ENCODE results near the gene ABCG2. TPM values are rescaled to one million over a fixed set of nuclear protein-coding genes. Genes with fewer than 3 reads are reported as not detected.

The ABCG2 gene
- total and polyA plus RNA-seq, 11 donors: 0.27 to 8.0 (median 2.7) TPM

DNA sequence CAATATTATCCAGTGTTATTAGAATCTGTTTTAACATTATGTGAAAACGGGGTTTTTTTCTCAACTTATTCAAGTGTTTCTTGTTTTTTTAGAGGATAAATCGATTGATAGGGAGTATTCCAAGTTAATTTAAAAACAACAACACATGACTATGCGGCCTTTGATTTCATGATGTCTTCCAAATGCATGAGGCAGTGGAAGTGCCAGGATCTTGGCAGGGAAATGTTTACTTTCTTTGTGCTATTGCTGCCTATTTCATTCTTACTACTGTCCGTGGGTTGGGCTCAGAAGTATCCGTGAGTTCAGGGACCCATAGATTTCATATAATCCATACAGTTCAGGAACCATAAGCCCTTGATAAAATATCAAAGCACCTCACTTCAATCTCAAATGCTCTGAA lies 64.6 kb downstream of the ABCG2 start:
- no peak for TF ChIP-seq POLR2A (IDR thresholded peaks at IDR 0.05)
- Histone ChIP-seq H3K9me3 (no peaks in the 10 kb centered on the region), H3K4me3 (no peak overlapping the region), H3K27me3 (no peaks in the 10 kb centered on the region), H3K36me3 (peaks cover 0 to 13% (median 0%) of the 10 kb centered on the region in 9 donors), H3K4me1 (peaks cover 0 to 13% (median 0%) of the 10 kb centered on the region in 12 donors), H3K27ac (no peak overlapping the region)
- DNase-seq: no peak
- intact Hi-C loops (cut with DNase I): no loop called here
- WGBS, 4 donors: 84 to 90% (median 88%) methylated on average over 5 of the region's 5 CpGs
- ATAC-seq: no peak

DNA sequence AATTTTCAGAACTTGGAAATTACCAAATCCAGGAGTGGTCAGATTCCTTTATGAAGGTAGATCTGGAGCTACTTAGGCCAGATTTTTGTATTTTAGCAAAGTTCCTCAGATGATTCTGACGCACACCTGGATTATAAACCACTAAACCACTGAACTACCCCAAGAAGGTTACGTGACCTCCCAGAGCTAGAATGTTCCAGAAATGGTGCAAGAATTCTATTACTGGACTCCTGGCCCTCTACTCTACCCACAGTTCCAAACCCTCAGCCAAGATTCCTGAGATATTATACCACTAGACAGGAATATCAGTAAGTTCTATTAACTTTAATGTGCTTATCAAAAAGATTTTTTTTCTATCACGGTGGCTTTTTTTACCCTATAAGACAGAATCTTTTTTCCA lies 67.1 kb downstream of the ABCG2 start:
- TF ChIP-seq, protein P1, sequence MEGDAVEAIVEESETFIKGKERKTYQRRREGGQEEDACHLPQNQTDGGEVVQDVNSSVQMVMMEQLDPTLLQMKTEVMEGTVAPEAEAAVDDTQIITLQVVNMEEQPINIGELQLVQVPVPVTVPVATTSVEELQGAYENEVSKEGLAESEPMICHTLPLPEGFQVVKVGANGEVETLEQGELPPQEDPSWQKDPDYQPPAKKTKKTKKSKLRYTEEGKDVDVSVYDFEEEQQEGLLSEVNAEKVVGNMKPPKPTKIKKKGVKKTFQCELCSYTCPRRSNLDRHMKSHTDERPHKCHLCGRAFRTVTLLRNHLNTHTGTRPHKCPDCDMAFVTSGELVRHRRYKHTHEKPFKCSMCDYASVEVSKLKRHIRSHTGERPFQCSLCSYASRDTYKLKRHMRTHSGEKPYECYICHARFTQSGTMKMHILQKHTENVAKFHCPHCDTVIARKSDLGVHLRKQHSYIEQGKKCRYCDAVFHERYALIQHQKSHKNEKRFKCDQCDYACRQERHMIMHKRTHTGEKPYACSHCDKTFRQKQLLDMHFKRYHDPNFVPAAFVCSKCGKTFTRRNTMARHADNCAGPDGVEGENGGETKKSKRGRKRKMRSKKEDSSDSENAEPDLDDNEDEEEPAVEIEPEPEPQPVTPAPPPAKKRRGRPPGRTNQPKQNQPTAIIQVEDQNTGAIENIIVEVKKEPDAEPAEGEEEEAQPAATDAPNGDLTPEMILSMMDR (IDR thresholded peaks at IDR 0.05): no peak
- TF ChIP-seq POLR2A (IDR thresholded peaks at IDR 0.05): no peak
- Histone ChIP-seq H3K27ac (no peak overlapping the region), H3K27me3 (no peaks in the 10 kb centered on the region), H3K4me3 (no peak overlapping the region), H3K4me1 (peaks cover 0 to 13% (median 0%) of the 10 kb centered on the region in 12 donors), H3K9me3 (no peaks in the 10 kb centered on the region), H3K36me3 (peaks cover 0 to 11% (median 0%) of the 10 kb centered on the region in 9 donors)
- intact Hi-C loops (cut with DNase I): no loop called here
- 73 to 81% (median 80%) methylated on average over 3 of the region's 3 CpGs for WGBS, 4 donors
- DNase-seq: no peak
- ATAC-seq: peak in 3 of 4 donors; percentile 48 to 54 (median 51)

DNA sequence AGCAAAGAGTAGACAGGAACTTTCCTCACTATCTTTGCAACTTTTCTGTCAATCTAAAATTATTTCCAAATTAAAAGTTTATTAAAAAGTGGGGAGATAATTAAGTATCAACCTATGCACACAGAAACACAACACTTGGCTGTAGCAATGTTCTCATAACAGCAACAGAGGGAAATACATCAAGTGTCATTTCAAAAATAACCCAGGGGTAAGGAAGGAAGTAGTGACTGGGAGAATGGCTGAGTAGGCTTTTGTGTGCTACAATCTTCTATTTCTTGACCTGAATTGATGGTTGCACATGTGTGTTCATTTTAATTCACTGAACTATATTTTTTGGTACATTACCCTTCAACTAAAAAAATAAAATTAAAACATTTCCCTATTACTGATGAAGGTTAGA lies 67.5 kb downstream of the ABCG2 start:
- ATAC-seq: peak in 3 of 4 donors; percentile 41 to 56 (median 50)

DNA sequence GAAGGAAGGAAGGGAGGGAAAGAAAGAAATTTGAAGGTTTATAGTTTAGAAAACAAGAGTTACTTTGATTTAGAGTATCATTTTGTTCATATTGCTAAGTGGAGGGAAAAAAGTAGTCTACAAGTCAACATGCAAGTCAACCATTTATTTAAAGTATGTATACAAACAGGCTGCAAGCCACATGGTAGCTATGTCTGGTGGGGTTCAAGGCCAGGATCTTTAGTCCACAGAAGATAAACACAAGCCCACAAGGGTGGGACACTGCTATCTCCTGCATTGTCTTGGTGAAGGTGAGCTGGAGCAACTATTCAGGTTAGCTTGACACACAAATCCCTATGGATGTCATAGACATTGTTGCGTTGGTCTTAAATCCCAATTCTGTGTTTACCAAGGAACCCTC lies 71.4 kb downstream of the ABCG2 start:
- no peak for DNase-seq
- WGBS, 4 donors: 92 to 100% (median 97%) methylated on average over 1 of the region's 1 CpG
- peaks cover 0 to 13% (median 0%) of the 10 kb centered on the region in 12 donors for H3K4me1 ChIP-seq
- intact Hi-C loops (cut with DNase I): no loop called here
- no peak overlapping the region for H3K4me3 ChIP-seq
- H3K27ac ChIP-seq: no peak overlapping the region
- no peaks in the 10 kb centered on the region for H3K36me3 ChIP-seq
- no peak for ATAC-seq
- TF ChIP-seq, protein P1 (IDR thresholded peaks at IDR 0.05): no peak
- TF ChIP-seq POLR2A (IDR thresholded peaks at IDR 0.05): no peak
- H3K9me3 ChIP-seq: no peaks in the 10 kb centered on the region
- no peaks in the 10 kb centered on the region for H3K27me3 ChIP-seq

More for the DNA sequence above, 67.5 kb downstream of the ABCG2 start:
- H3K4me3 ChIP-seq: no peak overlapping the region
- no peak overlapping the region for H3K27ac ChIP-seq
- H3K36me3 ChIP-seq: peaks cover 0 to 11% (median 0%) of the 10 kb centered on the region in 9 donors
- intact Hi-C loops (cut with DNase I): no loop called here
- DNase-seq: no peak
- TF ChIP-seq, protein P1 (IDR thresholded peaks at IDR 0.05): no peak
- TF ChIP-seq POLR2A (IDR thresholded peaks at IDR 0.05): no peak
- H3K4me1 ChIP-seq: peaks cover 0 to 13% (median 0%) of the 10 kb centered on the region in 12 donors
- H3K9me3 ChIP-seq: no peaks in the 10 kb centered on the region
- no peaks in the 10 kb centered on the region for H3K27me3 ChIP-seq

DNA sequence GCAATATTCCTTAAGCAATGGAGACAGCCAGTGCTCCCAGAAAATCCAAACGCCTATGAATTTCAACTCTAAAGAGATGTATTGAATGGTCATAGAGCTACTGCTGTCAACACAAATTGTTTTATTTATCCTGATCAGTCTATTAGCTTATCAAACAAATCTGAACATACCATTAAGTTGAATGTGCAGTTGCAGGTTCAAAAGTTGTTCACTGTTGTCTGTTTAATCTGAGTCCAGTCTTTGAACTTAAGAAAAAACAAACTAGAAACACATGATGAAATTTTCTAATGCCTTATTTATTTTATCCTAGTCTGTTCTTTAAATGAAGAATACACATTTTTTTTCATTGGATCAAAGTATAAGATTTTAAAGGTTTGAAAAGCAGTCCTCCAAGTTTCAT lies 77.8 kb downstream of the ABCG2 start:
- Histone ChIP-seq H3K36me3 (peaks cover 0 to 38% (median 18%) of the 10 kb centered on the region in 9 donors), H3K27me3 (no peaks in the 10 kb centered on the region), H3K27ac (no peak overlapping the region), H3K4me3 (no peak overlapping the region), H3K9me3 (no peaks in the 10 kb centered on the region), H3K4me1 (peaks cover 0 to 3% (median 0%) of the 10 kb centered on the region in 12 donors)
- TF ChIP-seq POLR2A (IDR thresholded peaks at IDR 0.05): no peak
- WGBS, 4 donors: 91 to 100% (median 95%) methylated on average over 1 of the region's 1 CpG
- DNase-seq: no peak
- intact Hi-C loops (cut with DNase I): no loop called here
- no peak for ATAC-seq

Measured in heart left ventricle (tissue), 16 donors.